A204.1 (cell line): ENCODE data around the gene ZNF772.
"Not testable (repeated sequence)": the region's sequence is repeated elsewhere in the genome, so short reads cannot be mapped to it uniquely, and the experiment has no call there.

Source experiments
- FAIRE-seq: peaks from 2 replicates; lab custom pipeline; 2012; peaks lifted over from hg19 to GRCh38; lab: Jason Lieb, UNC

Gene ZNF772

GRCh38 chr19:57477191-57478008 is at the start of gene ZNF772:
TSS of gene ZNF772 (minus strand) at chr19:57477566. CDS start at chr19:57477309, 257 bp downstream.
- peak; percentile 60 for FAIRE-seq

GRCh38 chr19:57518021-57518420 is 40.7 kb upstream of the ZNF772 start:
- FAIRE-seq: not testable (repeated sequence)

GRCh38 chr19:57515255-57515654 is 37.9 kb upstream of the ZNF772 start:
- no peak for FAIRE-seq

- FAIRE-seq: no peak
Observed at GRCh38 chr19:57512845-57513244, 35.5 kb upstream of the ZNF772 start.

- no peak for FAIRE-seq
Observed at GRCh38 chr19:57511484-57511883, 34.1 kb upstream of the ZNF772 start.

GRCh38 chr19:57506163-57506562 is 28.8 kb upstream of the ZNF772 start:
- no peak for FAIRE-seq

- FAIRE-seq: not testable (repeated sequence)
Observed at GRCh38 chr19:57500400-57500799, 23.0 kb upstream of the ZNF772 start.

GRCh38 chr19:57499680-57500395 is 22.5 kb upstream of the ZNF772 start, which contains the start of gene ZNF773:
TSS of gene ZNF773 (plus strand) at chr19:57499938. CDS start at chr19:57500081, 143 bp downstream.
- FAIRE-seq: peak; percentile 67

GRCh38 chr19:57499332-57499679 is 21.9 kb upstream of the ZNF772 start:
- not testable (repeated sequence) for FAIRE-seq

- not testable (repeated sequence) for FAIRE-seq
Observed at GRCh38 chr19:57488299-57488644, 10.9 kb upstream of the ZNF772 start.

GRCh38 chr19:57487477-57488298 is 10.3 kb upstream of the ZNF772 start, which contains the start of gene ZNF419:
TSS of gene ZNF419 (plus strand) at chr19:57487750. CDS start at chr19:57487951, 201 bp downstream.
- peak; percentile 92 for FAIRE-seq

GRCh38 chr19:57473646-57474045 is 3.7 kb downstream of the ZNF772 start:
- FAIRE-seq: no peak

GRCh38 chr19:57466489-57466888 is 10.9 kb downstream of the ZNF772 start:
- FAIRE-seq: no peak

GRCh38 chr19:57465680-57466381 is 11.5 kb downstream of the ZNF772 start:
- FAIRE-seq: peak; percentile 63

GRCh38 chr19:57452307-57452706 is 25.1 kb downstream of the ZNF772 start:
- FAIRE-seq: no peak

GRCh38 chr19:57443121-57443696 is 34.2 kb downstream of the ZNF772 start:
- FAIRE-seq: no peak

GRCh38 chr19:57441979-57442752 is 35.2 kb downstream of the ZNF772 start:
- no peak for FAIRE-seq

- FAIRE-seq: no peak
Observed at GRCh38 chr19:57438925-57439324, 38.4 kb downstream of the ZNF772 start.

GRCh38 chr19:57437931-57438330 is 39.4 kb downstream of the ZNF772 start:
- FAIRE-seq: no peak

- no peak for FAIRE-seq
Observed at GRCh38 chr19:57436417-57436816, 40.9 kb downstream of the ZNF772 start.
